ENCODE results near the gene EDRF1.

Gene EDRF1

GRCh38 chr10:125720002-125720382 is 483 bp downstream of the EDRF1 start:
- H3K27me3 ChIP-seq (ENCODE audit: insufficient read depth, low read depth, severe bottlenecking) = no peaks in the 10 kb centered on the region
- H3K9me3 ChIP-seq (ENCODE audit: severe bottlenecking) = peaks cover 7% of the 10 kb centered on the region
- peaks cover 38% of the 10 kb centered on the region for H3K36me3 ChIP-seq
- H3K27ac ChIP-seq = peak overlapping the region; percentile 84
- DNase-seq = no peak
- peak overlapping the region; percentile 100 for H3K4me3 ChIP-seq (ENCODE audit: low read depth, low read length)
- no peak for TF ChIP-seq CTCF (IDR thresholded peaks at IDR 0.05; ENCODE audit: low read depth, low read length)

GRCh38 chr10:125721035-125721434 is 1.5 kb downstream of the EDRF1 start:
- H3K9me3 ChIP-seq (ENCODE audit: severe bottlenecking) = peaks cover 6% of the 10 kb centered on the region
- peaks cover 46% of the 10 kb centered on the region for H3K36me3 ChIP-seq
- H3K4me3 ChIP-seq (ENCODE audit: low read depth, low read length) = no peak overlapping the region
- TF ChIP-seq CTCF (IDR thresholded peaks at IDR 0.05; ENCODE audit: low read depth, low read length) = no peak
- DNase-seq = no peak
- no peak overlapping the region for H3K27ac ChIP-seq
- H3K27me3 ChIP-seq (ENCODE audit: insufficient read depth, low read depth, severe bottlenecking) = no peaks in the 10 kb centered on the region

- Histone ChIP-seq H3K27me3 (ENCODE audit: insufficient read depth, low read depth, severe bottlenecking) (no peaks in the 10 kb centered on the region), H3K36me3 (peaks cover 64% of the 10 kb centered on the region), H3K27ac (no peak overlapping the region), H3K4me3 (ENCODE audit: low read depth, low read length) (no peak overlapping the region), H3K9me3 (ENCODE audit: severe bottlenecking) (peaks cover 6% of the 10 kb centered on the region)
- no peak for TF ChIP-seq CTCF (IDR thresholded peaks at IDR 0.05; ENCODE audit: low read depth, low read length)
- no peak for DNase-seq
Observed at GRCh38 chr10:125722811-125723210, 3.3 kb downstream of the EDRF1 start.

GRCh38 chr10:125726914-125727313 is 7.4 kb downstream of the EDRF1 start:
- DNase-seq = no peak
- Histone ChIP-seq H3K9me3 (ENCODE audit: severe bottlenecking) (no peaks in the 10 kb centered on the region), H3K4me3 (ENCODE audit: low read depth, low read length) (no peak overlapping the region), H3K27me3 (ENCODE audit: insufficient read depth, low read depth, severe bottlenecking) (no peaks in the 10 kb centered on the region), H3K36me3 (peaks cover 91% of the 10 kb centered on the region), H3K27ac (no peak overlapping the region)
- no peak for TF ChIP-seq CTCF (IDR thresholded peaks at IDR 0.05; ENCODE audit: low read depth, low read length)

GRCh38 chr10:125727436-125727835 is 7.9 kb downstream of the EDRF1 start:
- peaks cover 92% of the 10 kb centered on the region for H3K36me3 ChIP-seq
- no peak for DNase-seq
- H3K27ac ChIP-seq = no peak overlapping the region

More at GRCh38 chr10:125727436-125727835, 7.9 kb downstream of the EDRF1 start:
- H3K4me3 ChIP-seq (ENCODE audit: low read depth, low read length) = no peak overlapping the region
- no peaks in the 10 kb centered on the region for H3K9me3 ChIP-seq (ENCODE audit: severe bottlenecking)
- TF ChIP-seq CTCF (IDR thresholded peaks at IDR 0.05; ENCODE audit: low read depth, low read length) = no peak
- H3K27me3 ChIP-seq (ENCODE audit: insufficient read depth, low read depth, severe bottlenecking) = no peaks in the 10 kb centered on the region

All from WERI-Rb-1 (cell line).